Measurements from ENCODE around the gene KRT78.

DNA sequence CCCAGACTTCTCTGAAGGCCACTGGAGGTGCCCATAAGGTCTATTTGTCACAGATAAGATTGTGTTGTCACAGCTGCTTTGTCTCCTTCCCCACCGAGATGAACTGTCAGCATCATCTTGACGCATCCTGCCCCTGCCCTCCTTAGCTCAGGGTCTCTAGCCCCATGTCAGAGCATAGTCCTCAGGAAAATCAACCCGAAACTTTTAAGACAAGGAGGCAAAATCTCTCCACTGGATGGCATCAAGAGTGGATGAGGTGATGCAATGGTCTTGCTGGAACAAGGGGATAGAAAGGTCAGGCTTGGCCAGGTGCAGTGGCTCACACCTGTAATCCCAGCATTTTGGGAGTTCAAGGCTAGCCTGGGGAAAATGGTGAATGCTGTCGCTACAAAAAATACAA lies 22.8 kb downstream of the KRT78 start:
- TF ChIP-seq, protein P1, sequence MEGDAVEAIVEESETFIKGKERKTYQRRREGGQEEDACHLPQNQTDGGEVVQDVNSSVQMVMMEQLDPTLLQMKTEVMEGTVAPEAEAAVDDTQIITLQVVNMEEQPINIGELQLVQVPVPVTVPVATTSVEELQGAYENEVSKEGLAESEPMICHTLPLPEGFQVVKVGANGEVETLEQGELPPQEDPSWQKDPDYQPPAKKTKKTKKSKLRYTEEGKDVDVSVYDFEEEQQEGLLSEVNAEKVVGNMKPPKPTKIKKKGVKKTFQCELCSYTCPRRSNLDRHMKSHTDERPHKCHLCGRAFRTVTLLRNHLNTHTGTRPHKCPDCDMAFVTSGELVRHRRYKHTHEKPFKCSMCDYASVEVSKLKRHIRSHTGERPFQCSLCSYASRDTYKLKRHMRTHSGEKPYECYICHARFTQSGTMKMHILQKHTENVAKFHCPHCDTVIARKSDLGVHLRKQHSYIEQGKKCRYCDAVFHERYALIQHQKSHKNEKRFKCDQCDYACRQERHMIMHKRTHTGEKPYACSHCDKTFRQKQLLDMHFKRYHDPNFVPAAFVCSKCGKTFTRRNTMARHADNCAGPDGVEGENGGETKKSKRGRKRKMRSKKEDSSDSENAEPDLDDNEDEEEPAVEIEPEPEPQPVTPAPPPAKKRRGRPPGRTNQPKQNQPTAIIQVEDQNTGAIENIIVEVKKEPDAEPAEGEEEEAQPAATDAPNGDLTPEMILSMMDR (conservative IDR thresholded peaks at IDR 0.05; ENCODE audit: low read length): no peak
- no peak for TF ChIP-seq EZH2phosphoT487 (IDR thresholded peaks at IDR 0.05; ENCODE audit: borderline replicate concordance, low read depth, low read length)
